HG03103 (cell line): ENCODE results near the gene SRSF12.
"Not testable (repeated sequence)": the region's sequence is repeated elsewhere in the genome, so short reads cannot be mapped to it uniquely, and the experiment has no call there.

Experiments
- ATAC-seq: cut with Tn5 transposase; IDR thresholded peaks from one replicate; pipeline ENCODE4 v1.9.1; 2021; ENCODE audit warnings: low read depth; ENCODE audit not compliant: unreplicated experiment

Gene SRSF12

DNA sequence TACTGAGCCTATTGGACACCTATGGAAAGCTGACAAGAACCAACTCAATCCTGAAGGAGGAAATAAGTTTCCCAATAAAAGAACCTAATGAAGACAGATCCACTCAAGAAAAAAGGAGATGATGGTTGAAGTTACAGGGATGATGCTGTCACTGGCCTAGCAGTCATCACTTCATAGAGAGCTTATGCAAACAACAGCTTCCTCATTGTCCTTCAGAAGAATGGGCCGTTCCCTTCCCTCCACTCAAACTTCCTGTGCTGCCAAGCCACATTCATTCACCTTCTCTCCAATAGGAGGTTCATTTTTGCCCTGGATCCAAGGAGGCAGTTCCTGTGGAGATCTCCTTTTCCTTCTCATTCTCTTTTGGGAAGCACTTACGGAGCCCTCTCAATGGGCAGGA, 14.2 kb upstream of the SRSF12 start:
- no peak for ATAC-seq

- ATAC-seq: no peak
Measured at GRCh38 chr6:89131599-89131998, 13.7 kb upstream of the SRSF12 start.

DNA sequence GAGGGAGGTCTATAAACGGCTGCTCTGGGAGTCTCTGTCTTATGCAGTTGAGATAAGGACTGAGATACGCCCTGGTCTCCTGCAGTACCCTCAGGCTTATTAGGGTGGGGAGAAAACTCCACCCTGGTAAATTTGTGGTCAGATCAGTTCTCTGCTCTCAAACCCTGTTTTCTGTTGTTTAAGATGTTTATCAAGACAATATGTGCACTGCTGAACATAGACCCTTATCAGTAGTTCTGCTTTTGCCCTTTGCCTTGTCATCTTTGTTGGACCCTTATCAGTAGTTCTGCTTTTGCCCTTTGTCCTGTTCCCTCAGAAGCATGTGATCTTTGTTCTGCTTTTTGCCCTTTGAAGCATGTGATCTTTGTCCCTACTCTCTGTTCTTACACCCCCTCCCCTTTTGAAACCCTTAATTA, 10.4 kb upstream of the SRSF12 start:
- ATAC-seq: not testable (repeated sequence)

GRCh38 chr6:89122625-89123024, 4.8 kb upstream of the SRSF12 start:
- ATAC-seq: no peak

DNA sequence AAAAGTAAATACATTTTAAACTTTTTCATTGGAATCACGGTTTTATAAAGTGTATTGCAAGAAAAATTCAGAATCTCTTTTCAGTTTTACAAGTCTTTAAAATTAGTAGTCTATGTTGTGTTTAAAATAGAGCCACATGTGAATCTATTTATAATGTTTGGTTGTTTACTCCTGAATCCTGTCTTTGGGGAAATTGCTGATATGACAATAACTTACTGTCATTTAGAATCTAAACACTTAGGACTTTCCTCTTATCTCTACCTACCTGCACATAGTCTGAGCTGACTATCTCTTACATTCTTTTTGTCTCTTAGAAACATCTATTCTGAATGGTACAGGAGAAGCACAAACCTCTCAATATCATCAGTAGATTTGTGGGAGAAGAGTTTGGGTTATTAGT, 4.1 kb upstream of the SRSF12 start:
- no peak for ATAC-seq

DNA sequence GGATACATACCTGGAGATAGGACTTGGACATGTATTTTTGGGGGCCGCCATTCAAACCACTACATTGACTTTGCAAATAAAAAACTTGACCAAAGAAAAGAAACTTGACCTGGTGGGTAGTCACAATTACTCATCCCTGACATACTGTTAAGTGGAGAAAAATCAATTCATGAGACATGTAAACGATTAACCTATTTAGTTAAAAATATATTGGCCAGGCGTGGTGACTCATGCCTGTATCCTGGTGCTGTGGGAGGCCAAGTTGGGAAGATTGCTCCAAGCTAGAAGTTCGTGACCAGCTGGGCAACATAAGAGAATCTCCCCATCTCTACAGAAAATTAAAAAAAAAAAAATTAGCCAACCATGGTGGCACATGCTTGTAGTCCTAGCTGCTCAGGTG, 2.5 kb upstream of the SRSF12 start:
- ATAC-seq: no peak

DNA sequence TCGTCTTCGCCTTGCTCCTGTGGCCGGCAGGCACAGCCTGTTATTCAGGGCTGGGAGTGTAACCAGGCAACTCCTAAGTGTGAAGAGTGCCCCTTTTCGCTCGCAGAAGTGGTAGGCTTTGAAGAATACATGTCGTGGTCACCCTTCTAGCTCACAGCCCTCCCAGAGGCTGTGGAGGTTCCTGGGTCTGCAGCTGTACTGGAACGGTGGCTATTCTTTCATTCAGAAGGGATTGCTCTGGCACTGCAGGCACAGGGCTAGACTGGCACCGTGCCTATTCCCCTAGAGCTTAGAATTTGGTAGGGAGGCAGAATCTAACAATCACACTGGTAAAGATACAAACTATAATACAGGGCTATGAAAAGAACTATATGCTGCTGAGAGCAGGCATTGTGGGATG, 1.1 kb upstream of the SRSF12 start:
- ATAC-seq: no peak

DNA sequence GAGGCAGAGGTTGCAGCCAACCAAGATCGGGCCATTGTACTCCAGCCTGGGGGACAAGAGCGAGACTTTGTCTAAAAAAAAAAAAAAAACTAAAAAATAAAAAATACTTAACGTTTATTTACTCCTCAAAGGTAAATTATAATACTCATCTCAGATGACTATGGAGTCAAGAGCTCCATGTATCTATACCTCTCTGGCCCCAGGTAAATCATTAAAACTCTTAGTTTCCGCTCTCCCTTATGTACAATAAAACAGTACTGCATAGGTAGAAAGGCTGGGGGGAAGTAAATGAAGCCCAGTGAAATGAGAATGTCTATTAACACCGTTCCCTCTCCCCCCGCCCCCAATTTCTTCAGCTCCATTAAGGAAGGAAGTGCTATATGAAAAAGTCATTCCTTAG, 1.2 kb downstream of the SRSF12 start:
- no peak for ATAC-seq

- ATAC-seq: no peak
Measured at GRCh38 chr6:89111933-89112332, 5.9 kb downstream of the SRSF12 start.

DNA sequence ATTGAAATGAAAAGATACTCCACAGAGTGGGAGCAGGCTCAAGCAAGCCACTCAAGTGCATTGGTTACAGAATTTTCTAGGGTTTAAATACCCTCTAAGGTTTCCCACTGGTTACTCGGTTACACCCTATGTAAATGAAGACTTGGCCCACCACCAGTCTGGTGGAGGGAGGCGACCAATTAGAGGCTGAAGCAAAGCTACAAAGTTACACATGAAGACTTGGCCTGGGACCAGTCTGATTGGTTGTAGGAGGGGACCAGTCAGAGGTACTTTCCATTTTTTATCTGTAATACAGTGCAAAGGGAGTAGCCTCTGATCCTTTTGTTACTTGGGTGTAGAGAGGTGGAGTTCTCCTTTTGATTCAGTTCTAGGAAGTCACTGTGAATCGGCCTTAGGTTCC, 7.6 kb downstream of the SRSF12 start:
- ATAC-seq: no peak

DNA sequence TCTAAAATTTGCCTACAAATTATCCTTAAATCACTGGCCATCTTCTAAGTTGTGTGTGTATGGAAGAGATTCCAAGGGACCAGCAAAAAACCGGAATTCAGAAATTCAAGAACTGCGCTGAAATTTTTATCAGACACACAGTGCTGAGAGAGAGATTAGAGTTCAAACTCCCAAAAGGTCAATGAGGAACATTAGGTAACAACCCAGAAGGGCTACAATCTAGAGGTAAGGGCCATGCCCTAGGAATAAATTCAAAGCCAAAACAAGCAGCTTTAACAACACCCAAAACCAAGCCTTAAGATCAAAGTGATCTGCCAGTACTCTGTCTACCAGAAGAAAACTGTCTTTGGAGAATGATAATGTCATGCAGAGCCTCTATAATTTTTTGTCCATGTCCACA, 17.8 kb downstream of the SRSF12 start:
- ATAC-seq: no peak

GRCh38 chr6:89098461-89098860, 19.4 kb downstream of the SRSF12 start:
- no peak for ATAC-seq

DNA sequence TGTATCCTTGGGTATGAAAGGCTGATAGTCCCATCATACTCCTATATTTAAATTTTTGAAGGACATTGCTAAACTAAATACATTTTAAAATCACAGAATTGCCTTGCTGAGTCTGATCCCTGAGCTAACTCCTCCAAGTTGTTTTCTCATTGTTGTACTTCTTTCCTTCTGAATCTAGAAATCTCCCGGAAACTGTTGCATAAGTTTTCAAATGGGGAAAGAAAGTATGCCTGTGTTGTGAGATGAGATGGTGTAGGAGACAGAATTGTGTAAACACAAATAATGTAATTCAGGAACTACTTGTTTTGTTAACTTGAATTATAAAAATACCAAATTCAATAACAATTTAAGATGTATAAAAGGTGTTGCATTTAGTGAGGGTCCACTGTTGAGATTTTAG, 30.0 kb downstream of the SRSF12 start:
- ATAC-seq: no peak

DNA sequence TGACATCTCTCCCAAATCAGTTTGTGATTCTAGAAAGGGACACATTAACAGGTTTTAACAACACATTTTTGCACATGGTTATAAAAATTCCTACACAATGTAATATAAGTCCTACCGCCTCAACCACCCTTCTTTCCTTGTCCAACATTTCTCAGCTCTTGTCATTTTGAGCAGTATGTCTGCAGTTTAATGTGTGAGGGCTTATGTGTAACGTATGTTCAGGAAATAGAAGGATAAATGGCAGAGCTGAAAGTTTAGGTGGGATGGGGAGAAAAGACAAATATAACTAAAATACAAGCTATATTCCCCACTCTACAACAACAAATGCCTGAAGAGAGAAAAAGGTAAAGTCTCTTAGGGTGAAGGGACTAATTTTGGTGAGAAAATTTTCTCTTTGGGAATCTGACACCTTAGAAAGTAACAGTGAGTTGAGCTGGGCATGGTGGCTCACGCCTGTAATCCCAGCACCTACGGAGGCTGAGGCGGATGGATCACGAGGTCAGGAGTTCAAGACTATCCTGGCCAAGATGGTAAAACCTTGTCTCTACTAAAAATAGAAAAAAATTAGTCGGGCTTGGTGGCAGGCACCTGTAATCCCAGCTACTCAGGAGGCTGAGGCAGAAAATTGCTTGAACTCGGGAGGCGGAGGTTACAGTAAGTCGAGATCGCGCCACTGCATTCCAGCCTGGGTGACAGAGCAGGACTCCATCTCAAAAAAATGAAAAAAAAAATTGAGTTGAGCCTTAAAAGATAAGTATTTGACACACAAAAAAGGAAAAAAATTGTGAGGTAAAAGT, 32.3 kb downstream of the SRSF12 start:
- no peak for ATAC-seq

DNA sequence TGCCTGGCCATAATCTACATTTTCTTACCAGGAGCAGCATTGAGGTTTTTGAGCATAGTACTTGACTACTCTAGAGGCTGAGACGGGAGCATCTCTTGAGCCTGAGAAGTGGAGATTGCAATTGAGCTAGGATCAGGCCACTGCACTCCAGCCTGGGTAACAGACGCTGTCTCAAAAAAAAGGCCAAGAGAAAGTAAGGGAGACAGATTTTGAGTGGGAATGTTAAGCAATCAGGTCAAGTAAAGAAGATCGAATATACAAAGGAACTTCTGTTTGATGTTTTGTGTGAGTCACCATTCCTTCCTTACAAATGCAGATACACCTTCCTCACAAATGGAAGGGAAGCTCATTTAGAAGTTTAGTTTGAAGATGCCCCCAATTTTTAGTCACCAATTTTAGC, 32.9 kb downstream of the SRSF12 start:
- ATAC-seq: no peak

- no peak for ATAC-seq
Measured at GRCh38 chr6:89084542-89084941, 33.3 kb downstream of the SRSF12 start.

DNA sequence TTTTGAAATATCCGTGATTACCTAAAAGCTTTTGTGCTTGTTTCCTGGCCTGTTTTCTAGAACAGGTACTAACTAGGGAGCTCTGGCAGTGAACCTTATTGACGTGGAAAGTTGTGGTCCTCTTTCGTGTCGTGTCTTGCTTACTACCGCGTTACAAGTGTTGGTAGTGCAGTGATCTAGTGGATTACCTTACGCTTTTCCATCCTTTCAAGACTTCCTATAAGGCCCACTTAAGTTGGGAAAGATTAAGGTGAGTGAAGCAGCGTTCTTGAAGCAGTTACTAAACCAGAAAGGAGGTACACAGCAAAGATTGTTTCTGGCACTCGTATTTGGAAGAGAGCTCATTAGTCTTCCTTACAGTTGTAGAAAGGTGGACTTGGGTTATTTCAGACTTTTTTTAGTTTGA, 35.4 kb downstream of the SRSF12 start:
- no peak for ATAC-seq

- peak; percentile 43 for ATAC-seq
Measured at GRCh38 chr6:89081423-89082322, 36.2 kb downstream of the SRSF12 start.

- peak; percentile 1 for ATAC-seq
Measured at GRCh38 chr6:89081129-89081422, 36.8 kb downstream of the SRSF12 start.

DNA sequence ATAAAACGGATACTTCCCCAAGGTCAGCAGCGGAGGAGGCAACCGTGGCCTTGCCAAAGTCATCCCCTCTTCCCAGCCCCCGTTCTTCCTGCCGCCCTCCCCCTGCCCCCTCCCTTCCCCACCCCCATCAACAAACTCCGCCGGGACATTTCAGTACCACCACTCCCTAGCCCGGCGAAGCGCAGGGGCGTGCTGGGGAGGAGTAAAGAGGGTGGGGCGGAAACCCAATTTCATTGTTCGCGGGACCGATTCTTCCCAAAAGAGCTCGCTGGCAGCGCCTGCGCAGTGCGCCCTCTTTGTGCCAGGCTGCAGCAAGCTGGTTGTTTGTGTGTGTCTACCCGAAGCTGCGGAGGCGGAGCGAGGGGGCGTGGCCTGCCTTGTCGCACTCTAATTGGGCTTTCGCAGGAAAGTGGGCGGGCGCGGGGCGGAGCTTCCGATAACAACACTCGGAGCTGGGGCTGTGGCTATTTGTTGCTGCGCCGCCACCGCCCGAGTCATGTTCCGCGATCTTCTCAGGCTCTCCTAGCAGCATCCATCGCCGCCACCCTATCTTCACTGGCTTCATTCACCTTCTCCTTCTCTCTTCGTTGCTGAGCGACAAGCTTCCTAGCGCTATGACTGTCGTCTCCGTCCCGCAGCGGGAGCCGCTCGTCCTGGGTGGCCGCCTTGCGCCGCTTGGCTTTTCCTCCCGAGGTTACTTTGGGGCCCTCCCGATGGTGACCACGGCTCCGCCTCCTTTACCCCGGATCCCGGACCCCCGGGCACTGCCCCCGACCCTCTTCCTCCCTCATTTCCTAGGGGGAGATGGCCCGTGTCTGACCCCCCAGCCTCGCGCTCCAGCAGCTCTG, 37.4 kb downstream of the SRSF12 start, which contains the start of gene PNRC1:
Gene PNRC1, plus strand, starts transcription at position 471 of the 848 bp plus-strand sequence. Its CDS starts 144 bp downstream, at position 615.
- ATAC-seq: peak; percentile 65
